ENCODE measurements around the gene PROM2. TPM values are rescaled to one million over a fixed set of nuclear protein-coding genes. Genes with fewer than 3 reads are reported as not detected.

PROM2 gene
- total and polyA plus RNA-seq, 10 of the 15 experiments (the other 5 are each of a cell fraction or from before 2014, with no cell fraction given) = 0.01 to 0.04 TPM; not detected in 8

DNA sequence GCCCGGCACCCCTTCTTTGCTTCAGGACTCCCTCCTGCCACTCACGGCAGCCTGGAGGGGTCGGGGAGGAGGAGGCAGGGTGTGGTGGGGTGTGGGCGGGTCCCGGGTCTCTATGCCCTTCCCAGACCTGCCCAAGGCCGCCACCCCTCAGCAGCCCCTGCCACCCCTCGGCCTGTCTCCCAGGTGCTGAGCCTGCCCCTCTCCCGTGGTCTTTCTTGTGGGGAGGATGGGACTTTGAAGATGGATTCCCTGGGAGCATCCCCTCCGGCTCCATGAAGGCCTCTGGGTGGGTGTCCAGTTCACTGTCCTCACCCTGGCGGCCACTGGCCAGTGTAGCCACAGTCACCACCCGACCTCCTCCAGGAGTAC lies 46.1 kb downstream of the PROM2 start:
- Histone ChIP-seq H3K4me1 (ENCODE audit: control insufficient read depth, insufficient read depth, low read length) (no peaks in the 10 kb centered on the region), H3K9ac (ENCODE audit: control insufficient read depth, insufficient read depth, low read length) (no peak overlapping the region), H3K36me3 (ENCODE audit: control insufficient read depth in 2 of 2, insufficient read depth in 2 of 2, low read length in 1 of 2) (no peaks in the 10 kb centered on the region), H3K27ac (ENCODE audit: control insufficient read depth, insufficient read depth) (no peak overlapping the region), H3K27me3 (replicated peaks in 1 of 2; ENCODE audit: control insufficient read depth in 2 of 2, insufficient read depth in 2 of 2, low read length in 1 of 2) (no peaks in the 10 kb centered on the region; a peak in 1 of 4 replicates), H4K20me1 (ENCODE audit: control insufficient read depth, insufficient read depth) (no peaks in the 10 kb centered on the region), H3K4me2 (ENCODE audit: control insufficient read depth, insufficient read depth) (no peak overlapping the region), H2AFZ (ENCODE audit: control insufficient read depth, low read depth, low read length) (no peak overlapping the region), H3K79me2 (ENCODE audit: control insufficient read depth, insufficient read depth, low read length) (no peaks in the 10 kb centered on the region), H3K9me3 (replicated peaks; ENCODE audit: control insufficient read depth, insufficient read depth, low read length) (no peaks in the 10 kb centered on the region), H3K4me3 (no peak overlapping the region)
- no peak for DNase-seq (ENCODE audit: low read depth, low spot score)
- CTCF ChIA-PET = no interaction called here
- BruUV-seq (replicated peaks) = no TSS peak
- WGBS (ENCODE audit: insufficient coverage, insufficient replicate concordance, low lambda C conversion rate, missing lambda C conversion rate) = 0% methylated on average over 10 of the region's 11 CpGs
- intact Hi-C loops (cut with micrococcal nuclease; ENCODE audit: unreplicated experiment) (no loop called here), in situ Hi-C loops (cut with MboI) (no loop called here)
- TF ChIP-seq CEBPB (IDR thresholded peaks at IDR 0.05; ENCODE audit: borderline replicate concordance in 1 of 2, low read depth in 2 of 2, low read length in 2 of 2) (no peak), BHLHE40 (IDR thresholded peaks at IDR 0.05; ENCODE audit: borderline replicate concordance in 1 of 2, low read depth in 2 of 2, low read length in 1 of 2) (no peak), SP1 (IDR thresholded peaks at IDR 0.05; ENCODE audit: low read depth, low read length) (no peak), POLR2AphosphoS5 (IDR thresholded peaks at IDR 0.05; ENCODE audit: low read length) (no peak), BACH1 (IDR thresholded peaks at IDR 0.05; ENCODE audit: borderline replicate concordance) (no peak)
- TF ChIP-seq, protein P1, sequence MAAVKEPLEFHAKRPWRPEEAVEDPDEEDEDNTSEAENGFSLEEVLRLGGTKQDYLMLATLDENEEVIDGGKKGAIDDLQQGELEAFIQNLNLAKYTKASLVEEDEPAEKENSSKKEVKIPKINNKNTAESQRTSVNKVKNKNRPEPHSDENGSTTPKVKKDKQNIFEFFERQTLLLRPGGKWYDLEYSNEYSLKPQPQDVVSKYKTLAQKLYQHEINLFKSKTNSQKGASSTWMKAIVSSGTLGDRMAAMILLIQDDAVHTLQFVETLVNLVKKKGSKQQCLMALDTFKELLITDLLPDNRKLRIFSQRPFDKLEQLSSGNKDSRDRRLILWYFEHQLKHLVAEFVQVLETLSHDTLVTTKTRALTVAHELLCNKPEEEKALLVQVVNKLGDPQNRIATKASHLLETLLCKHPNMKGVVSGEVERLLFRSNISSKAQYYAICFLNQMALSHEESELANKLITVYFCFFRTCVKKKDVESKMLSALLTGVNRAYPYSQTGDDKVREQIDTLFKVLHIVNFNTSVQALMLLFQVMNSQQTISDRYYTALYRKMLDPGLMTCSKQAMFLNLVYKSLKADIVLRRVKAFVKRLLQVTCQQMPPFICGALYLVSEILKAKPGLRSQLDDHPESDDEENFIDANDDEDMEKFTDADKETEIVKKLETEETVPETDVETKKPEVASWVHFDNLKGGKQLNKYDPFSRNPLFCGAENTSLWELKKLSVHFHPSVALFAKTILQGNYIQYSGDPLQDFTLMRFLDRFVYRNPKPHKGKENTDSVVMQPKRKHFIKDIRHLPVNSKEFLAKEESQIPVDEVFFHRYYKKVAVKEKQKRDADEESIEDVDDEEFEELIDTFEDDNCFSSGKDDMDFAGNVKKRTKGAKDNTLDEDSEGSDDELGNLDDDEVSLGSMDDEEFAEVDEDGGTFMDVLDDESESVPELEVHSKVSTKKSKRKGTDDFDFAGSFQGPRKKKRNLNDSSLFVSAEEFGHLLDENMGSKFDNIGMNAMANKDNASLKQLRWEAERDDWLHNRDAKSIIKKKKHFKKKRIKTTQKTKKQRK (IDR thresholded peaks at IDR 0.05; ENCODE audit: low read depth, low read length) = no peak
- TF ChIP-seq, protein P2, sequence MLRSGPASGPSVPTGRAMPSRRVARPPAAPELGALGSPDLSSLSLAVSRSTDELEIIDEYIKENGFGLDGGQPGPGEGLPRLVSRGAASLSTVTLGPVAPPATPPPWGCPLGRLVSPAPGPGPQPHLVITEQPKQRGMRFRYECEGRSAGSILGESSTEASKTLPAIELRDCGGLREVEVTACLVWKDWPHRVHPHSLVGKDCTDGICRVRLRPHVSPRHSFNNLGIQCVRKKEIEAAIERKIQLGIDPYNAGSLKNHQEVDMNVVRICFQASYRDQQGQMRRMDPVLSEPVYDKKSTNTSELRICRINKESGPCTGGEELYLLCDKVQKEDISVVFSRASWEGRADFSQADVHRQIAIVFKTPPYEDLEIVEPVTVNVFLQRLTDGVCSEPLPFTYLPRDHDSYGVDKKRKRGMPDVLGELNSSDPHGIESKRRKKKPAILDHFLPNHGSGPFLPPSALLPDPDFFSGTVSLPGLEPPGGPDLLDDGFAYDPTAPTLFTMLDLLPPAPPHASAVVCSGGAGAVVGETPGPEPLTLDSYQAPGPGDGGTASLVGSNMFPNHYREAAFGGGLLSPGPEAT (IDR thresholded peaks at IDR 0.05; ENCODE audit: low read depth) = no peak
- TF ChIP-seq, protein P3, sequence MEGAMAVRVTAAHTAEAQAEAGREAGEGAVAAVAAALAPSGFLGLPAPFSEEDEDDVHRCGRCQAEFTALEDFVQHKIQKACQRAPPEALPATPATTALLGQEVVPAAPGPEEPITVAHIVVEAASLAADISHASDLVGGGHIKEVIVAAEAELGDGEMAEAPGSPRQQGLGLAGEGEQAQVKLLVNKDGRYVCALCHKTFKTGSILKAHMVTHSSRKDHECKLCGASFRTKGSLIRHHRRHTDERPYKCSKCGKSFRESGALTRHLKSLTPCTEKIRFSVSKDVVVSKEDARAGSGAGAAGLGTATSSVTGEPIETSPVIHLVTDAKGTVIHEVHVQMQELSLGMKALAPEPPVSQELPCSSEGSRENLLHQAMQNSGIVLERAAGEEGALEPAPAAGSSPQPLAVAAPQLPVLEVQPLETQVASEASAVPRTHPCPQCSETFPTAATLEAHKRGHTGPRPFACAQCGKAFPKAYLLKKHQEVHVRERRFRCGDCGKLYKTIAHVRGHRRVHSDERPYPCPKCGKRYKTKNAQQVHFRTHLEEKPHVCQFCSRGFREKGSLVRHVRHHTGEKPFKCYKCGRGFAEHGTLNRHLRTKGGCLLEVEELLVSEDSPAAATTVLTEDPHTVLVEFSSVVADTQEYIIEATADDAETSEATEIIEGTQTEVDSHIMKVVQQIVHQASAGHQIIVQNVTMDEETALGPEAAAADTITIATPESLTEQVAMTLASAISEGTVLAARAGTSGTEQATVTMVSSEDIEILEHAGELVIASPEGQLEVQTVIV (IDR thresholded peaks at IDR 0.05; ENCODE audit: borderline replicate concordance, partially characterized antibody) = no peak
- FAIRE-seq = no peak
- RAD21 ChIA-PET (ENCODE audit: unreplicated experiment) = no interaction called here
- SMC1A ChIA-PET (ENCODE audit: uncharacterized antibody, unreplicated experiment) = no interaction called here
- POLR2A ChIA-PET = no interaction called here
- ATAC-seq = no peak
